Measurements from ENCODE around the gene KCTD17.

The KCTD17 gene

GRCh38 chr22:37105990-37106389 is 54.4 kb downstream of the KCTD17 start:
- no peak for DNase-seq (ENCODE audit: low spot score)

GRCh38 chr22:37107816-37108621 is 56.5 kb downstream of the KCTD17 start:
- no peak for DNase-seq (ENCODE audit: low spot score)

GRCh38 chr22:37109242-37109917 is 57.8 kb downstream of the KCTD17 start, which contains the start of gene TMPRSS6:
TMPRSS6 (minus strand) TSS chr22:37109713; CDS start chr22:37103417, 6,296 bp downstream.
- DNase-seq (ENCODE audit: low spot score) = no peak

- DNase-seq (ENCODE audit: low spot score) = no peak
Observed at GRCh38 chr22:37111156-37111717, 59.7 kb downstream of the KCTD17 start.

GRCh38 chr22:37112084-37112728 is 60.7 kb downstream of the KCTD17 start:
- DNase-seq (ENCODE audit: low spot score) = no peak
